ENCODE results near the gene MVB12B. TPM values are rescaled to one million over a fixed set of nuclear protein-coding genes. Genes with fewer than 3 reads are reported as not detected.

Gene MVB12B
- total and polyA plus RNA-seq, 2 of the 4 experiments (the other 2 are of a cell fraction): 2.0 to 4.0 TPM

- H3K23ac ChIP-seq (ENCODE audit: low read depth, low read length): no peak overlapping the region
- no peak for DNase-seq
- no peaks in the 10 kb centered on the region; the same call in 1 of the 2 replicates for H3K27me3 ChIP-seq (ENCODE audit: control insufficient read depth, insufficient read depth, low read length)
- H3K27ac ChIP-seq (ENCODE audit: insufficient read depth, low read length): no peak overlapping the region
- no peak overlapping the region for H2AK5ac ChIP-seq (ENCODE audit: low read depth, low read length)
- H3K4me3 ChIP-seq (ENCODE audit: insufficient read depth, low read depth, low read length): no peak overlapping the region
- no peak overlapping the region for H4K5ac ChIP-seq (ENCODE audit: low read depth, low read length)
- no peak overlapping the region for H3K18ac ChIP-seq (ENCODE audit: low read depth, low read length)
- CTCF ChIA-PET: interaction anchor here (1.1 to 1.3 kb wide), 3 partner anchors 12 to 27 kb away, joined by 4 to 5 read pairs (median 4); no protein-coding TSS in a partner anchor
- no peak overlapping the region for H3K9ac ChIP-seq (ENCODE audit: low read depth, low read length)
- no TSS peak for BruUV-seq (replicated peaks)
- no peak overlapping the region for H2AK9ac ChIP-seq (replicated peaks; ENCODE audit: low read depth, low read length, poor library complexity)
- no peak overlapping the region for H3K14ac ChIP-seq (replicated peaks; ENCODE audit: low read depth, low read length)
- WGBS, 2 experiments (ENCODE audit: extremely low coverage in 2 of 2, insufficient read length in 1 of 2): 60% methylated on average over 1 of the region's 8 CpGs; no CpG with 5 or more reads in 1 of the 2 experiments
- H2BK5ac ChIP-seq (ENCODE audit: low read depth, low read length, poor library complexity, severe bottlenecking): no peak overlapping the region
- H2BK20ac ChIP-seq (ENCODE audit: low read depth, low read length): no peak overlapping the region
- H3K9me3 ChIP-seq (ENCODE audit: control insufficient read depth, insufficient read depth, low read length): no peaks in the 10 kb centered on the region
- no peak overlapping the region for H4K91ac ChIP-seq (ENCODE audit: insufficient read depth, low read depth, low read length)
- H3K9me1 ChIP-seq (ENCODE audit: insufficient read depth, low read length): no peaks in the 10 kb centered on the region
- no peak overlapping the region for H3K56ac ChIP-seq (ENCODE audit: extremely low read depth, insufficient read depth, low read length)
- TF ChIP-seq BHLHE40 (IDR thresholded peaks at IDR 0.05; ENCODE audit: low read depth, low read length) (no peak), RAD21 (IDR thresholded peaks at IDR 0.05; ENCODE audit: low read length) (no peak), RFX5 (IDR thresholded peaks at IDR 0.05; ENCODE audit: low read depth, low read length) (no peak), CHD1 (IDR thresholded peaks at IDR 0.05; ENCODE audit: low read depth, low read length) (no peak), POLR2A (IDR thresholded peaks at IDR 0.05; ENCODE audit: low read depth, low read length) (no peak), CTCF (conservative IDR thresholded peaks at IDR 0.05; ENCODE audit: low read depth, low read length) (no peak), USF2 (IDR thresholded peaks at IDR 0.05; ENCODE audit: low read depth, low read length) (no peak)
- intact Hi-C loops (cut with micrococcal nuclease) (loop anchor here (10.0 kb wide), 2 partner anchors 754 to 1094 kb away; partner anchors contain the start of gene PBX3), dilution Hi-C loops (cut with HindIII; ENCODE audit: low sequenced_read_pairs, unreplicated experiment) (no loop called here), in situ Hi-C loops (cut with MboI; ENCODE audit: low sequenced_read_pairs) (loop anchor here (25.0 kb wide), 1 partner anchor 1086 kb away; no protein-coding TSS in a partner anchor)
- no peak for ATAC-seq (ENCODE audit: low read depth)
- POLR2A ChIA-PET (ENCODE audit: unreplicated experiment): no interaction called here
- H4K20me1 ChIP-seq (ENCODE audit: insufficient read depth, low read length): peaks cover 7% of the 10 kb centered on the region; the same call in 1 of the 2 replicates
- H3K4me2 ChIP-seq (ENCODE audit: low read depth, low read length): no peak overlapping the region
- H3K4ac ChIP-seq (ENCODE audit: low read depth, low read length): no peak overlapping the region
- no peak overlapping the region for H2BK15ac ChIP-seq (ENCODE audit: low read depth, low read length)
- no peaks in the 10 kb centered on the region for H3K79me1 ChIP-seq (ENCODE audit: low read depth in 1 of 2, low read length in 2 of 2)
- no peak overlapping the region for H2AFZ ChIP-seq (replicated peaks; ENCODE audit: low read length, poor library complexity)
- H3K4me1 ChIP-seq (ENCODE audit: control insufficient read depth, insufficient read depth, low read length): peaks cover 4% of the 10 kb centered on the region; the same call in 1 of the 2 replicates
- H4K8ac ChIP-seq (ENCODE audit: low read depth in 2 of 2, low read length in 2 of 2): no peak overlapping the region
- H2BK120ac ChIP-seq (ENCODE audit: low read depth, low read length): no peak overlapping the region
- no peaks in the 10 kb centered on the region for H3K36me3 ChIP-seq (ENCODE audit: control insufficient read depth, insufficient read depth, low read length)
These were observed 171.7 kb downstream of the MVB12B start for GRCh38 chr9:126498331-126498730.
